ENCODE results near the gene ADGRE2.
"Not testable (repeated sequence)": the region's sequence is repeated elsewhere in the genome, so short reads cannot be mapped to it uniquely, and the experiment has no call there.

The ADGRE2 gene

GRCh38 chr19:14778110-14778845 is at the start of gene ADGRE2:
Gene ADGRE2 (minus strand): TSS chr19:14778560. CDS start chr19:14776756, 1,804 bp downstream.
- not testable (repeated sequence) for DNase-seq

- DNase-seq: no peak
Measured at GRCh38 chr19:14826006-14826405, 47.6 kb upstream of the ADGRE2 start.

DNA sequence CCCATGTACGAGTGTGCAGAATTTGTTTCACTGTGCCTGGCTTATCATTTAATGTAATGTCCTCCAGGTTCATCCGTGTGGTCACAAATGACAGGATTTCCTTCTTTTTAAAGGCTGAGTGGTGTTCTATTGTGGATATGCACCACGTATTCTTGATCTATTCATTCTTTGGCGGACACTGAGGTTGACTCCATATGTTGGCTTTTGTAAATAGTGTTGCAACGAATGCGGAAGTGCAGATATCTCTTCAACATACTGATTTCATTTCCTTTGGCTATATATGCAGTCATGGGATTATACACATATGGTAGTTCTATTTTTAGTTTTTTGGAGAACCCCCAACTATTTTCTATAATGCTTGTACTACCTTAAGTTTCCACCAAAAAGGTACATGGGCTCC is 43.6 kb upstream of the ADGRE2 start:
- no peak for DNase-seq

GRCh38 chr19:14818588-14818987 is 40.2 kb upstream of the ADGRE2 start:
- DNase-seq: no peak

DNA sequence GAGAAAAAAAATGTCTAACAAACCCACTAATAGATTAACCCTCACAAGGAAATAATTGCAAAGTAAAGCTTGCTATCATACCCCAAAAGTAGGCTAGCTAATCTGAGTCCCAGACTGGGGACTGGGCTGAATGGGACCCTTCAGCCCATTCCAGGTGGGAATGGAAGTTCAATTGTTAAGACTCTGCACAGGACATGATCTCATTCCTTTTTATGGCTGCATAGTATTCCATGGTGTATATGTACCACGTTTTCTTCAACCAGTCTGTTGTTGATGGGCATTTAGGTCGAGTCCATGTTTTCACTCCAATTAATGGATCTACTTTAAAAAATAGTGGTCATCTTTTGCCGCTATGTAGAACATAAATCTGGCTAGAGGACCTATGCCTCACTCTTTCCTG is 38.7 kb upstream of the ADGRE2 start:
- no peak for DNase-seq

DNA sequence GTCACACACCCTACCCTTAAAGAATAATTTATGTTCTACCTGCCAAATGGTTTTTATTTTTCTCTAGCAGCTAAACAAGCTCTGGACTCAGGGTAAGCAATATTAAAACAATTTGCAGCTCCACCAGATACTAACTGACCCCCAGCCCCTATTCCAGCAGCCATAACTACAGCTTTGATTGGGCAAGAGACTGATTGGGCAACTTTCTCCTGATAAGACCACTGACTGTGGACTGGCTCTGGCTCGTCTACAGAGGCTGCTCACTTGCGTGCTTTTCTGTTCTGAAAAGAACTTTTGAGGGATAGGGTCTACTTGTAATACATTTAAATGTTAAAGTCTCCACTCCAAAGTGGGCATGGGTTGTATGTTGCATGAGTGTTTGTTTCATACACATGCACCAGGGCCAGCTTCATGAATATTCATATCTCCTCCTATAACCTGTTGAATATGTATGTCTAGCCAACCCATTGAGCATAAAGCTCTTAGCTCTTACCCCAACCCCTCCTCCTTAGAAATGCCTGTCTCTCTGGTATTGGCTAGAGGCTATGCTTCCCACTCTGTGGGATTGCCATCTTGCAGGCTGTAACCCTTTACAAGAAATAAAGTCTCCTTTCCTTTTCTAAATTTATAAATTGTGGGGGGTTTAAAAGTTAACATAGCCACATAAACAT is 36.8 kb upstream of the ADGRE2 start:
- DNase-seq: no peak

DNA sequence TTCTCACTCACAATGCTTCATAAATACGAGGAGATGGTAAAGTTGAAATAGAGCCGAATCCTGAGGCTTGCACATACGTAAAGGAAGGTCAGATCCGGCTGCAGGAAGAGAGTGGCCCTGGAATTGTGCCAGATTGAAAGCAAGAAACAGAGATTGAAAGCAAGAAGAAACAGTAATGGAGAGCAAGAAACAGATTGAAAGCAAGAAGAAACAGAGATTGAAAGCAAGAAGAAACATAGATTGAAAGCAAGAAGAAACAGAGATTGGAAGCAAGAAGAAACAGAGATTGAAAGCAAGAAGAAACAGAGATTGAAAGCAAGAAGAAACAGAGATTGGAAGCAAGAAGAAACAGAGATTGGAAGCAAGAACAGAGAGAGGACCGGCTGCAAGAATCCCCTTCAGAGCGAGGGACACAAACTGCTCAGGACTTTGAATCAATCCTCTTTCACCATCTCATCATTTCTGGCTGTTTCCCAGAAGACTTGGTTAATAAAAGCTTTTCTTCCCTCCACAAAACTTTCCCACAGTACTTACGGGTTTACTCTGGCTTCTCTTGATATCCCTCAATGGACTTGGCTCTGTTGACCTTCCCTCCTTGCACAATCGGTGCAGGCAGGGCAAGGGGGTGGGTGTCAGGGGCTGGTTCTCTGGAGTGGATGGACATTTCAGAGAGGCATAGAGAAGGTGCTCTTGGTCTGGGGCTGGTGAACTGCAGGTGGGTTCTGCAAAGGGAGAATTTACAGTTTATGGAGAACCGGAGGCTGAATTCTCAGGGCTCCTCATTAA is 31.1 kb upstream of the ADGRE2 start:
- DNase-seq: no peak

GRCh38 chr19:14804765-14805164 is 26.4 kb upstream of the ADGRE2 start:
- DNase-seq: no peak

- no peak for DNase-seq
Measured at GRCh38 chr19:14798760-14799159, 20.4 kb upstream of the ADGRE2 start.

GRCh38 chr19:14796021-14796420 is 17.7 kb upstream of the ADGRE2 start:
- no peak for DNase-seq

- no peak for DNase-seq
Measured at GRCh38 chr19:14795078-14795721, 16.8 kb upstream of the ADGRE2 start.

GRCh38 chr19:14792250-14792649 is 13.9 kb upstream of the ADGRE2 start:
- not testable (repeated sequence) for DNase-seq

GRCh38 chr19:14786421-14786851 is 8.1 kb upstream of the ADGRE2 start:
- no peak for DNase-seq

DNA sequence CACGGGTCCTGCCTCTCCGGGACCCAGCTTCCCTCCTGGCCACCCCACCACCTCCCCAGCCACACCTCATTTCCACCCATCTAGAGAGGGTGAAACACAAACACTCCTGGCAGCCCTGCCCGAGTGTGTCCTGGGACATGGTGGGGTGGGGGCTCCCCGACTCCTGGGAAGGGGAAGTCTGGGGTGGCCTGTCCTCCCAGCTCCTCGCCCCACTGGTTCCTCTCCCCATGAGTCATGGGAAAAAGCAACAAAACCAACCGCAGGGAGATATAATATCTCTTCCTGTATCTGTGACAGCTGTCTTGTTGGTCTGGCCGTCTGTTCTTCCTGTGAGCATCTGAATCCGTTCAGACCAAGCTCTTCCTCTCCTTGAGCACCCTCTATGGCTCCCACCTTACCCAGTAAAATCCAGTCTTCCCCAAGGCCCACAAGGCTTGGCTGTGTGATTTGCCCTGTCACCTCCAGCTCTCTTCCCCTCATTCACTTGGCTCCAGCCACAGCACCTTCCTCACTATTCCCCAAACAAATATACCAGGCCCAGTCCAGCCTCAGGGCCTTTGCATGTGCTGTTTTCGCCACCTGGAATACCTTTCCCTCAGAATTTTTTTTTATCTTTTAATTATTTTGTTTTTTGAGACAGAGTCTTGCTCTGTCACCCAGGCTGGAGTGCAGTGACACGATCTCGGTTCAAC is 6.9 kb upstream of the ADGRE2 start:
- DNase-seq: not testable (repeated sequence)

DNA sequence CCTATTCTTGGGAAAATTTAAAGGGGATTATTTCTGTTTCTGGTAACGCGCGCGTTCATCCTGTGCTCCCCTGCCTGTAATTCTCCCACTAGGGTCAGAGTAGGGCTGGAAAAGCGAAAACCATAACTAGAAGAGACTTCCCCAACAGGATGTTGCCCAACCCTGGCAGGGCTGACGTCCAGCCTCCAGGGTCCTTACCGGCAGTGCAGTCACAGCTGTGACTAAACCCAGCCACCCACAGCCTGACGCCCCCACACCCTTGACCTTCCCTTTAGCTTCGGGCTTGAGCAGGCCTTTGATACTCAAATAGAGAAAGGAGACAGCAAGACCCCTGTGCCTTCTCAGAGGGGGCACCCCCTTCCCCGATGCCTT is 6.4 kb upstream of the ADGRE2 start:
- not testable (repeated sequence) for DNase-seq

- not testable (repeated sequence) for DNase-seq
Measured at GRCh38 chr19:14783410-14783998, 5.1 kb upstream of the ADGRE2 start.

- no peak for DNase-seq
Measured at GRCh38 chr19:14782626-14783409, 4.5 kb upstream of the ADGRE2 start.

DNA sequence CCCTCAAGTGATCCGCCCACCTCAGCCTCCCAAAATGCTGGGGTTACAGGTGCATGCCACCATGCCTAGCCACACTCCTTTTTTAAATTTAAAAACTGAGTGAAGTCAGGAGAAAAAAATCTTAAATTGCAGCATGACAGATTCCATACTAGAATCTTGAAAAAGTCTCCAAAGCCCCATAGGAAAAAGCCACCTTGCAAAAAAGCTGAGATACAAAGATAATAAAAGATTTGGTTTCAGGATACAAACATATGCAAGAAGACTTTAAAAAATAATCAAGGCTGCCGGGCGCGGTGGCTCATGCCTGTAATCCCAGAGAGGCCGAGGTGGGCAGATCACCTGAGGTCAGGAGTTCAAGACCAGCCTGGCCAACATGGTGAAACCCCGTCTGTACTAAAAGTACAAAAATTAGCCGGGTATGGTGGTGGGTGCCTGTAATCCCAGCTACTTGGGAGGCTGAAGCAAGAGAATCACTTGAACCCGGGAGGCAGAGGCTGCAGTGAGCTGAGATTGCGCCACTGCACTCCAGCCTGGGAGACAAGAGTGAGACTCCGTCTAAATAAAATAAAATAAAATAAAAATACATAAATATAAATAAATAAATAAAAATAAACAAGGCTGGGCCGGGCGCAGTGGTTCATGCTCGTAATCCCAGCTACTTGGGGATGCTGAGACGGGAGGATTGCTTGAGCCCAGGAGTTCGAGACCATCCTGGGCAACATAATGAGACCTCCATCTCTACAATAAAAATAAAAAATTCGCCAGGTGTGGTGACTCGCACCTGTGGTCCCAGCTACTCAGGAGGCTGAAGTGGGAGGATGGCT is 3.6 kb upstream of the ADGRE2 start:
- not testable (repeated sequence) for DNase-seq

DNA sequence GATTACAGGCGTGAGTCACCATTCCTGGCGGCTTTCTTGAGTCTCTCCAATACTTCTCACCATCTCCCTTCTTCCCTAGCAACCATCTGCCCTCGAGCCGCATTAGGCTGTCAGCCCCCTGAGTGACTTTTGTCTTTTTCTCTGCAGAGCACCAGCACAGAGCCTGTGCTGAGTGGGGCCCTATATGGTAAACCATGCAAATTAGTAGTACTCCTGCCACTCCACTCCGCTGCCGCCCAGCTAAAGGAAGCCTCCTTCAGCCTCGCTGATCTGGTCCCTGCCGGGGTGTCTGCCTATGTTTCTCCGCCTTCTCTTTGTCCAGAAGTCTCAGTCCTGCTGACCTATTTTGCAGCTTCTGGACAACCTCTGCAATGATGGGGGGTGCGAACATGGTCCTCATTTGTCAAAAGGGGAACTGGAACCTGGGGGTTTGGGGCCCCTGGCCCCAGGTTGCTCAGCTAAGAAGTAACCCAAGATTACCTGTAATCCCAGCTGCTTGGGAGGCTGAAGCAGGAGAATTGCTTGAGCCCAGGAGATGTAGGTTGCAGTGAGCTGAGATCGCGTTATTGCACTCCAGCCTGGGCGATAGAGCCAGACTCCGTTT is 2.4 kb upstream of the ADGRE2 start:
- not testable (repeated sequence) for DNase-seq

GRCh38 chr19:14779151-14779550 is 791 bp upstream of the ADGRE2 start:
- no peak for DNase-seq

Measured in NCI-H1436 (cell line).